NCI-H1930 (cell line): ENCODE data around the gene LHFPL2.

Source experiments
- DNase-seq, 2 experiments: peaks; one replicate each; lab custom pipeline; 2025; lab: John Stamatoyannopoulos, UW

The LHFPL2 gene

DNA sequence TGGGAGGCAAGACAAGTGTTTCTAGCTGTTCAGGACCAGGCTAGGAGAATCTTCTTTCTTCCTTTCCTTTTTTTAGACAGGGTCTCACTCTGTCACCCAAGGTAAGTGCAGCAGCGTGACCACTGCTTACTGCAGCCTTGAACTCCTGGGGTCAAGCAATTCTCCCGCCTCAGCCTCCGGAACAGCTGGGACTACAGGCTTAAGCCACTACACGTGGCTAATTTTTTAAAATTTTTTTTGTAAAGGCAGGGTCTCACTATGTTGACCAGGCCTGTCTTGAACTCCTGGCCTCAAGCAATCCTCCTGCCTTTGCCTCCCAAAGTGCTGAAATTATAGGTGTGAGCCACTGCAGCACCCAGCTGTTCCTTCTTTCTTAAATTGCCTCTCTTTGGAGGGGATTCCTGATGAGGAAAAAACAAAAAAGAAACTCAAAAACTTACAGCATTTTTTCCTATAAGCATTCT lies 53.1 kb downstream of the LHFPL2 start:
- no peak for DNase-seq

DNA sequence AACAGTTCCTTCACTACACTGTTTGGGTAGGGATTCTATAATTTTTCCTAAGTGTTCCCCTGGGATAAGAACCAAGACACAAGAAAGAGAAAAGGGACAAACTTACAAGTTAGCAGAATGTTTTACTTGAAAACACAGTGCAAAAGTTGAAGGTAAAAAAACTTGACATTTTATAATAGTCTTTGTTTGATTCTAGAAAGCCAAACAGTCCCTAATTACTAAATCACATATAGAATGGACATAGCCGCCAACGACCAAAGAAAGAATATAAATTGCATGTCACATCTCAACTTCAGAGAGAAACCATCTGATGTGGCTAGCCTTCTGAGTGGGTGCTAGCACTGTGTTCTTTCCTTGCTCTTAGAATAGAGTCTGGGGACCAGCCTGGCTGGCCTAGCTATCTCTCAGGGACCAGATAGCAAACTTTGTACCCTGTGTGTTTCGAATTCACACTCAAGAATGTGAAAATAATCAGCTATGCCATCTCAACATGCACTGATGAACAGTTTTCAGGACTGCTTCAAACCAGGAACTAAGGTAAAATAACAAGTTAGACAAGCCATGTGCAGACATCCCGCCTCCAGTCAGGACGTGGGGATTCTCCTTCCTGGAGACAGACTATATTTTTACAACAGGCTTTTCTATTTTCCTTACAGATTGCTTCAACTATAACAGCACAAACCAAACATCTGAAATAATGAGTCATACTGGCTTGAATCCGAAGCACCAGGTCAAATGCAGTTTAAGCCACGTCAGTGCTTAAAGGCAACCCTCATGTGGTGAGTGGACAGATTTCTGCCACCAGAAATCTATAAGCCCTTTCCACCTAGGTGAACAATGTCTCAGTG lies 53.7 kb downstream of the LHFPL2 start:
- DNase-seq = no peak

DNA sequence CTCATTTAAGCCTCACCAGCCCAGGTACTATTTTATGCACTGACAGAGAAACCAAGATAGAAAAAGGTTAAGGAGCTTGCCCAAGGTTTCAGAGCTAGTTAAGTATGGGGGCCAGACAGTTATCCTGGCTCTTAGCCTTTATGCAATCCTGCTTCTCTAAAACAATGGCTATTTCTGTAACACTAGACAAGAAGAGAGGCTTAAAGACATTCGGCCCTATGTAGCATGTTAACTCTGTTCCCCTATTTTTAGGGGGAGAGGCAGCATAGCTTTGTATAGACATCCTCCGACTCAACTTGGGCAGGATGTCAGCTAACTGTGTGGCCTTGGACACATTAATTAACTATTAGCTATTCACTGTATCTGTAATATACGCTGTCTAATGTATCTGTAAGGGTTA lies 54.6 kb downstream of the LHFPL2 start:
- no peak for DNase-seq

DNA sequence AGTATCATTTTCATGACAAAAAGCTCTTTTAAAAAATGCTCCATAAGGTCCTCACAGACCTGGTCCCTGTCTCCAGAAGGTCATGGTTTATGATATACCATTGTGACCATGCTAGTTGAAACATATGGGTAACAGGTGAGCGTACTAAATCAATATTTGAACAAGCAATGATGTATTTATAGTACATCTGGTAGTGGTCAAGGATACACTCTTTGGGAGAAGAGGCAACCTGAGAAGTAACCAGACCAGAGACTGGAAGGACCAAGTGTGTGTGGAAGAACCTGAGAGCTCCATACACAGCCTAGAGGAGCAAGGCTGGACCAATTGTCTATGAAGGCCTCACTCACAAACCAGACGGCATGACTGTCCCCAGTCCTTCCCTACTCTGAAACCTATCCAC lies 55.1 kb downstream of the LHFPL2 start:
- DNase-seq = no peak

DNA sequence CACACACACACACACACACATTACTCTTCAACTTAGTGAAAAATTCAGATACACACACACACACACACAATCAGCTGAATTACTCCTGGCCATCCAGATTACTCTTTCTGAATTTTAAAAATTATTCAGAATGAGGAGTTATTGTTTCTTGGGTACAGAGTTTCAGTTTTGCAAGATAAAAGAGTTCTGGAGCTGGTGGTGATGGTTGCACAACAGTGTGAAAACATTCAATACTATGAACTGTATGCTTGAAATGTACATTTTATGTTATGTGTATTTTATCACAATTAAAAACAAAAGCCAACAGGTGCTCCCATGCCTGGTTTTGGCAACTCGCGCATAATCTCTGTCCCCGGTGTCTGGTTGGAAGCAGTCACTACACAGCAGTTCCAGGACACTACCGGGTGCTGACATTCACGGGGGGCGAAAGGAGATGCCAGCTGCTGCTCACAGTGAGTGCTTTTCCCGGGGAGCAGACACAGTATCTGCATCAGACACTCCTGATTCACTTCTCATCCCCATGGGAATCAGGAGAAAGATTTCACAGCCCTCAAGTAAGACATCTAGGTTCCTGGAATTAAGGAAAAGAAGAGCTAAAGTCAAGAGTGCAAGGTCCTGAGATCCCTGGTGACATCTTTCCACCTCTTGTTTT lies 55.7 kb downstream of the LHFPL2 start:
- DNase-seq = no peak

DNA sequence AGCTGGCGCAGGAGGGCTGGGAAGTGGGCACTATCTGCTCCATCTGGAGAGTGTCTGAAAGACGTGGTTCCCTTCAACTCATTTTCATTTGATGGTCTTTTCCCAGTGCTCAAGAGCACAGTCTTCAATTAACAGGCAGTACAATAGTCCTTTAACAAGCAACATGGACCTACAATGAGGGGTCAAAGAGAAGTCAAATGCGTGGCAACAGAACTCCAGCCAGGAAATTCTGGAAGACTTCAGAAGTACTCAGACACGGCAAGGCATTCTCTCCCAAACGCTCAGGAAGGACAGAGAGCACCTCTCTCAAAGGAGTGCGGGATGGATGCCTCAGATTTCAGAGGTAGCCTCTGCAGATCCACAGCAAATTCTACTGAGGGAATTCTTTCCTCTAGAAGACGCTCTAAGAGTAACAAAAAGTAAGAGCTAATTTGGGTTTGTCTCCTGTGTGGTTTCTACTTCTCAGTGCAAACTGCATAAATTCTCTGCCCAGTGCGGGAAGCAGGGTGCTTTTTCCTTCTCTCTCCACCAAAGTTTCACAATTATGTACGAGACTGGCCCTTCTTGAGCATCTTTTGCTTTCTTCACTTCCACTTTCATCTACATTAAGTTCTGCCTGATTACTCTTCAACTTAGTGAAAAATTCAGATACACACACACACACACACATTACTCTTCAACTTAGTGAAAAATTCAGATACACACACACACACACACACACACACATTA lies 56.4 kb downstream of the LHFPL2 start:
- no peak for DNase-seq

DNA sequence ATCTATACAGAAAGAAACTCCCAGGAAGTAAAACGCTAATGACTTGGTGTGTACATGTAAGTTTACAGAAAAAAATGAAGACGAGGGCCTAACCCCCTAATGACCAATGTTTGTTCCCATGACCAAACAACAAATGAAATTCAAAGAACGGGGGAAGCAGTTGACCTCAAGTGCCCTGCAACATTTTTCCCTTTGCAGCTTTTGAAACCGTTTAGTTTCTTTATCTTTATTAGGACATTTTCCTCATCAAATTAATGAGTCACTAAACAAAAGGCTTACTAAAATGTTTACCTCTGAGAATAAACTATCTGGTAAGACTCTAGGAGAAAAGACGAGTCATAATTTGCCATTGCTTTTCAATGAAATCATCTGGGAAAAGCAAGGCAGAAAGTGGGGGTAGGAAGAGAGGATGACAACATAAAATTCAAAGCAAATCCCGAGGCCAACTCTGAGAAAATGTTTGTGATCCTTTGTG lies 57.4 kb downstream of the LHFPL2 start:
- DNase-seq = no peak

DNA sequence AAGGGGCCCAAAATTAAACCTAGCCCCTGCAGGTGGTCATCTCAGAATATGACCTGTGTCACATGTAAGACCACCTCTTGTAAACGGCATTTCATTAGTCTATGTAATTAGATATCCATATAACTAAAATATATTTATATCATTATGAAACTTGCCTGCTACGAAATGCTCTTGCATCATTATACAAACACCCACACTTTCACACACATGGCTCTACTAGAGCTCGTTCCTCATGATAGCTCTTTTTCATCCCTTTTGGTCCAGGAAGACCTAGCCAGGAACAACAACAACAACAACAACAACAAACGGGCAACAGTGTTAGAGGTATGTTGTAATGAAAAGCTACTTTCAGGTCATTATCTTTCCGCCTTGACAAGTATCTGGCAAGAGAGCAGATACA lies 58.6 kb downstream of the LHFPL2 start:
- DNase-seq = no peak

DNA sequence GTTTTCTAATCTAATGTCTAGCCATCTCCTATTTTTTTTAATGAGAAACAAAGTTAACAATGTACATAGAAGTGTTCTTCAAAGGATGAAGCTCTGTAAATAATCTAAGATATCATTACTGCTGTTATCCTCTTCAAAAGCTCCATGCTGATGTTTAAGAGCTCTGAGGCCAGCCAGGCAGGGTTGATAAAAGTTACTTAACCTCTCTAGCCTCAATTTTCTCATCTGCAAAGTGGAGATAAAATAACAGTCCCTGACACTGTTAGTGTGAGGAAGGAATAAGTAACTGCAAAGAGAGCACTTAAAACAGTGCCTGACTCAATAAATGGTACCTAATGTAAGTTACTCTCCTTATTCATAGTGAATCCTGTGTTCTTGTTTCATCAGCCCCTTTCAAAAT lies 60.1 kb downstream of the LHFPL2 start:
- no peak for DNase-seq

DNA sequence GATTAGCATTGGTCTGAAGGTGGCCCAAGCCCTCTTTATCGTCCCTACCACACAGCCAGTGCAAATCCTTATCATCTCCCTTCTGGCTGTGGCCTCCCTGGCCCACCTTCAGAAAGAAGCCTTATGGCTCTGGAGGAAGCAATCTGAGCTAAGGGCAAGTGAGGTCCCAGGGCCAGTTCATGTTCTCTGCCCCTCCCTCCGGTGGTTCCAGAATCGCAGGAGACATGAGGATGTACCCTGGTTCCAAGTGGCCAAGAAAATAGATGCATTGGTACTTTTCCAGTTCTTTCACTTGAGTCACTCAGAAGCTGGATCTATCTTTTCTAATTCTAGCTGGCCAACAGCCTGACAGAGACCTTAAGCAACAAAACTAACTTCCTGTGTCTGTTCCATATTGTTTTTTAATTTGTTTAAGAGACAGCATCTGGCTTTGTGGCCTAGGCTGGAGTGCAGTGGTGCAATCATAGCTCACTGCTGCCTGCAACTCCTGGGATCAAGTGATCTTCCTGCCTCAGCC lies 60.7 kb downstream of the LHFPL2 start:
- DNase-seq = no peak

DNA sequence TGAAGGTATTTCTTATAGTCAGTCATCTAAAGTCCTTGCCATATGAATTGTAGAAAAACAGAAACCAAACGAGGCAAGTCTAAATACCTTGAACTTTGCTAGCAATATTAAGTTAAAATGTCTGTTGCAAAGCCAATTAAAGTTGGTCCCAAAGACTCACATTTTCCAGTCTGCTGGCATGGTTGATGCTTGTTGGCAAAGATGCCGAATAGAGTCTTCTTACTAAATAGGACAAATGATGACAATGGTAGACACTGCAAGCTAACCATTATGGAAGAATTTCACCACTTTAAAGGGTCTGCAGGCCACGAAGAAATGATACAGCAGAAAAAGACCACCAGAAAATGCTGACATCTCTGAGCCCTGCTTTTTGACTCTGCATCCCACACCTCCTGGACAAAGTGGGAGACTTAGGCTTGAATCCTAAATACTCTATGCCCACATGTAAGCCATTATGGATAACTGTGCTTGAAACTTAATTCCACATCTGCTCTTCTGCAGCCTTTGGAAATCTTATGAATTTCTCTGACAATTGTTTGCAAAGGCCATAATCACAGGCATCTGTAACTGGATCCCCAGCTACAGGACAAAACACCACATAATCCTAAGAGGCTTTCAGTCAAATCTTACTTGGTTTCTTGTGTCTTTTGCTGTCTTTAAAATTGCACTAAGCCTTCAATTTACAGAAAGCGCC lies 61.3 kb downstream of the LHFPL2 start:
- DNase-seq = no peak

DNA sequence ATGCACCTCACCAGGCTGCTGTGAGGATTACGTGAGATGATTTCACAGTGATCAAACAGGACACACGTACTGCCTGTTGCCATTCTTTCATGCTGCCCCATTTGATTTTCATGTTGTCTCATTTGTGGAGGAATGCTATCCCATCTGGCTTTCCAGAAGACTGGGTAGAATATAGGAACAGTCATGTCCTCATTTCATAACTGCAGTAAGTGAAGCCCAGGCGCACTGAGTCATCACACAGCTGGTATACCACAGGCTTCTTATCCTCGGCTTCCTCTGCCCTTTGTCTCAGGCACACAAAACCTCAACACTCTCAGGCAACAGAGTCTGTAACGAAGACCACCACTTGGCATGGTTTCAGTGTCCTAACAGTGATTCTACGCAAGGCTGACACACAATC lies 62.3 kb downstream of the LHFPL2 start:
- DNase-seq = no peak

DNA sequence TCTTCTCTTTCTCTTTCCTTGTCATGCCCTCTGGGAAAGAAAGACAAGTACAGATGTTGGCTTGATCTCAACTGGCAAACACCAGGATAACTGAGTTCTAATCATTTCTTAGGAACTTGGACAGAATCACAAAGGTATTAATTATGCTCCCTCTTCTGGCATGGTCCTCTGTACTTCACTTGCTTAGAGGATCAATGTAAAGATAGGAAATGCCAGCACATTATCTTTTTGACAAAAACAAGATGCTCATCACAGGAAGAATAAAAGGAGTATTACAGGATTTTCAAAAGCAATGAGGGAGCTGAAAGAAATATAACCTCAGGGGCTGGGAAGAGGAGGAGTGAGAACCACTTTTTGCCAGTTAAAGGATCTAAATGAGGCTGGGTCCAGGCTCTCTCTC lies 70.6 kb downstream of the LHFPL2 start:
- DNase-seq = no peak

DNA sequence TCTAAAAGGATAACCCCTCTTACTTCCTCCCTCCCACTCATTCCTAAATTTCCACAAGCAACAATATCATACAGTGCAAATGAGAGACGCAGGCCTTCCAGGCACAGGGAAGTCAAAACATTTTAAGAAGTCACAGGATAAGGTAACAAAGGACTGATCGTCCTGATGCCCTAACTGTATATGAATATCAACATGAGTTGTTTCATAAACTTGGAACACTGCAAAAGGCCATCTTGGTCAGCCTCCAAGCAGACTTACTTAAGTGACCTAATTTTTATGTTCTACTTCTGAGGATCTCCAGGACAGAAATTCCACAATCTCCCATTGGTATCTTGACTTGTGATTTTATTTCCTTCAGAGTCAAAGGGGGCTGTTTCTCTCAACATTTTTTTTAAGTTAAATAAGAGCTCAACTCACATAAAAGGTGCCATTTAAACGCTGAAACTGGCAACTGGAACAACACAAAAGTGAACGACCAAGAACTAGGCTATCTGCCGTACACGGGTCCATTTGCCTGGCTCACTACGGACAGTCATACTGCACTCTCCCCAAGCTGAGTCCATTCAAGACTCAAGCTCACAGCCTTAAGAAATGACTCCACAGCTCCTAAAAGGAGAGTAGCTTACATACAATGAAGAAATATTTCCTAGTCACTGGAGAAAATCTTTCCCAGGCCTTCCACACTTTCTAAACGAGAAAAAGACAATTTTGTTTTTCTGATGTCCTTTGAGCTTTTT lies 71.3 kb downstream of the LHFPL2 start:
- no peak for DNase-seq

DNA sequence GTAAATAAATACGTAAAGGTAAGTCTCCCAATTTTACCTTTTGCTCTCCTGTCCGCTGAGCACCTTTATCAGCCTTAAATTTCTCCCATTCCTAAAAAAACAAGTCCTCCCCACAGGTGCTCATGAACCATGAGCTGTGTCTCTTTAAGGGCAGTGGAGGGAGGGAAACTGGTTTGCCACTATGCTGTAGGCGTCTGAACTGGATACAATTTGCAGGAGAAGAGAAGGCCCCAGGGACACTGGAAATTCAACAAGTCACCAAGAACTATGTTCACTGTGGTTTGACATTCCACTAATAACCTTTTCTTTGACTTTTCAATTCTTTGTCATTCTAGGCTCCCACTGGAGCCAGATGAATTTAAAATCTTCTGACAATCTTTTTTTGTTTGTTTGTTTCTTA lies 72.2 kb downstream of the LHFPL2 start:
- no peak for DNase-seq

DNA sequence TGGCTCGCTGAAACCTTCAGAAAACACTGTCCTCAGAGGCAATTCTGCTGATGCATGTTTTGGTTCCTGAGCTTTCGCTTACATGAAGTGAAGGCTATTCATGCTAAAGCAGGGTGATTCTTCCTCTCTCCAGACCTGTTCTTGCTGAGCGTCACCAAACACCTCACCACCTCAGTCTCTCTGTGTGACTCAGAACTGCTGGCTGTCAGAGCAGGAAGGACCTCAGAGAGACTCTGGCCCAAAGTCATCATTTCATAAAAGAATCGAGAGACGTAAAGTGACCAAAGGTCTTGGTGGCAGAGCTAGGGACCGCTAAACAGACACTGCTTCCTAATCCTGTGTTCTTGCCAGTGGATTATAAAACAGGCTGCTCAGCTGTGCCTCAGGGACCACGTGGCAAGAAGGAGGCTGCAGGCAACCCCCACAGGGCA lies 73.8 kb downstream of the LHFPL2 start:
- DNase-seq = no peak

DNA sequence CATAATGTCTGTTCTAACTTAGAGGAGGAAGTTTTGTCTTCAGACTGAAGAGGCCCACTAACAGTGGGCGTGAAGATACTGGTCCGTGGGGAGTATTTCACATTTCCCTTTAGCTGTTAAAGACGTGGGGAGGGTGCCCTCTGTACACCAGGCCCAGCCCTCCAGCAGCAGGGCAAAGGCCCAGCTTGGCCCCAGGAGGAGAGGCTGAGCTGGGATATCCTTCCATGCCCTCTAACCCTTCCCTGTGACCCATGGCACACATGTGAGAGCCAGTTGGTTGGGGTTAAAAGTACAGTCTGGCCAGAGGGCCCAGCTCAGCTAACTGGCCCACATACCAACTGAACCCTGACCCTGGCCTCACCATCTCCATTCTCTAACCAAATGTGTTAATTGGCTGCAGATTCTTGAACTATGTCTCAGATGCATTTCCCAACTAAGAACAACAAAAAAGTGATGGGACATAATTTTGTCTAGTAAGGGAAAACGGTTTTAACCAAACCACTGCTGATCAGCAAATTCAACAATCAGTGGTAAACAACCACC lies 74.4 kb downstream of the LHFPL2 start:
- no peak for DNase-seq

DNA sequence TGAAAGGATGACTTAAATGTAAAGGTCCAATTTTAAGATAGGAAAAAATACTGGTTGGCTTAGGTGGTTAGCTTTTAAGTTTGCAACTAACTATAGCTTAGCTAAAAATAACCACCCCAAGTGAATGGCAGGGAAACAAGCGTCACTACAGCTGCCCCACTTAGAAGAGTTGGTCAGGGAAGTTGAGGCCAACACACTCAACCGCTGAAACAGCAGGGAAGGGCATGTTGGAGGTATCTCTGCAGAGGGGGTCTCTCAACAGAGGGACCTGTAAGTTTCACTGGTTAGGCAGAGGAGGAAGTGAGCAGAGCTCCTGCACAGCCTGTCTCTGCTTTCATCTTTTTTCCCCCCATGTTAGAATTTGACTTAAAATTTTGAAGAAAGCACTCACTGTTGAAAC lies 75.3 kb downstream of the LHFPL2 start:
- DNase-seq = no peak

DNA sequence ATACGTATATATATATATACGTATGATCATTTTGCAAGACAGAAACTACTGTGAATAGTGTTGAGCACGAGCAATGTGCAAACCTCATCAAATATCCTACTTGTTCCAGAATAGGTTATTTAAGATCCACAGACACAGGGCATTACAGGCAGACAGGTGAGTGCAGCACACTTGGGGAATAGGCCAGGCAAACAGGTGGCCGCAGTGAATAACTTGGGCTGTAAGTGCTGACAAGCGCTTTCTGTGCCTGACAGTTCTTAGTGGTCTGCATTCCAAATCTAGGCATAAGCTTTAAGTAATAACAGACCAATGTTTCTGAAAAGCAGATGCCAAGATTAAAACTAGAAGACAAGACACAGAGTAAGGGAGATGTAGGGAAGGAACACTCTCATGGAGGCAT lies 77.9 kb downstream of the LHFPL2 start:
- DNase-seq = no peak

DNA sequence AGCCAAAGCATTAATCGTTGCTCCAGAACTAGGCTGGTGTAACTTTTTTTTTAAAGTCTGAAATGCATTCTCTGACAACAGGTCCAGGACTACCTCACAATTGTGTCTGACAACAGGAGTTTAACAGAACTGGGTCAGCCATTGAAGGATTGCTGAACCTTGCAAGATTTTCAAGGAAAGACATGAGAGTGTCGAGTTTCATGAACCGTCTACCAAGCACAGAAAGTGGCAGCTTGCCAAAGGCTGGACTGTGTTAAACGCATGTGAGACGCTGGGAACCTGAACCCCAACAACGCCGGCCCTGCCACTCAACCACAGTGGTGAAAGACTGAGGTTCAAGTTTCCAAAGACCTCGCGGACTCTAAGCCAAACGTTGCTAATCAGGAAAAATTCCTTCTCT lies 79.1 kb downstream of the LHFPL2 start:
- DNase-seq = no peak

DNA sequence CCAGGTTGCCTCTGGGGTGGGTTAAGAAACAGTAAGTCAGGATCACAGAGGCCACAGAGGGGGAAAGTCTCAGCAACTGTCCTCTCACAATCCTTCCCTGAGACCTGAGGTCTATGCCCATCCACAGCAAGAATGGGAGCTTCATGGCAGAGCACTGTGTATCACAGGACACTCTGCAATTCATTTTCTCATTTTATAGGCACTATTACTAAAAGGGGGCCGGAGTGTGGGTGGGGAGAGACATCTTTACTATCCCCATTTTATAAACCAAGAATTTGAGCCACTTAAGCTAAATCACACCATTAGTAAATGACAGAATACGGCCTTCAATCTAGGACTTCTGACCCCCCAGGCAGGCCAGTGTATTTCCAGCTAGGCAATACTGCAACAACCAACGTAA lies 79.9 kb downstream of the LHFPL2 start:
- DNase-seq = no peak
